Measurements from ENCODE around the gene GRPEL1. TPM values are rescaled to one million over a fixed set of nuclear protein-coding genes. Genes with fewer than 3 reads are reported as not detected.

GRPEL1 gene
- total RNA-seq, 1 donor from 2014 or later: 55.8 TPM

DNA sequence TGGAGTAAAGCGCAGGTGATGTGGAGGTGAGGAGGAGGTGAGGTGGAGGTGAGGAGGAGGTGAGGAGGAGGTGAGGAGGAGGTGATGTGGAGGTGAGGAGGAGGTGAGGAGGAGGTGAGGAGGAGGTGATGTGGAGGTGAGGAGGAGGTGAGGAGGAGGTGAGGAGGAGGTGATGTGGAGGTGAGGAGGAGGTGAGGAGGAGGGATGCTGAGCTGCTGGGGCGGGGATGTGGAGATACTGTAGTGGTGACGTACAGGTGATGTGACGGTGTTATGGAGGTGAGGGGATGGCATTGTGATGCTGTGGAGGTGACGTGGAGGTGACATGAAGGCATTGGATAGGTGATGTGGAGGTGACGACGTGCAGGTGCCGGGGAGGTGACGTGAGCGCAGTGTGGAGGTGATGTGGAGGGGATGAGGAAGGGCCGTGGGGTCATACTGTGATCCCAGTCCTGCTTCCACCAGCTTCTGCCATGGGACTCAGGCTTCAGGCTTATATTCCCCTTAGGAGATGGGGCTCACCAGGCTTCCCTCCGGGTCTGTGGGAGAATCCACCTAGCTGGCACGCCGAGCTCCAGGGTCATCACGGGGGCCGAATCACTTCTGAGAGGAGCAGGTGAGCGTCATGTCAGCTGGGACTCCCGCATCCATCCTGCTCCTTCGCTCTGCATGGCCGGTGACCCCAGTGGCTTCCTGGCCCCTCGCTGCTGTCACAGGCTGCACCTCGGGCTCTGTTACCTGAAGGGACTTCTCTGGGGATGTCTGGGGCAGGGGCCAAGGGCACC lies 47.9 kb upstream of the GRPEL1 start:
- H3K4me1 Mint-ChIP-seq (ENCODE audit: low read depth, unreplicated experiment): no peaks in the 10 kb centered on the region

DNA sequence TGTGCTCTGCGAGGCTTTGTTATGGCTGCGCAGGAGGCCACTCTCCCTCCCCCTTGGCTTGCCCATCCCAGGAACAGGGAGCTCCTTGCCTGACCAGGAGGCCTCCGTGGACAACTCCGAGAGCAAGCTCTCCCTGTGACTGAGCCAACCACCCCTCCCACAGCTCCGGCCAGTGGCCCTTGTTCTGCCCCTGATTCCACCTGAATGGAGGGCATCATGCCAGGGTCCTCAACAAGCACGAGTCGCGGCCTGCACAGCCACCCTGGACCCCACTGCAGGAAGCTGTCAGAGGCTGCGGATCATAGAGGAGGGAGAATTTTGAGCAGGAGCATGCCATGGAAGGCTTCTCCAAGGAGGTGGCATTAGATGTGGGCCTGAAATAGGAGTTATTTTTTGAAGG lies 44.8 kb upstream of the GRPEL1 start:
- Mint-ChIP-seq H3K4me3 (ENCODE audit: unreplicated experiment) (no peak overlapping the region), H3K9me3 (ENCODE audit: unreplicated experiment) (peaks cover 13% of the 10 kb centered on the region), H3K27ac (ENCODE audit: unreplicated experiment) (no peak overlapping the region), H3K36me3 (ENCODE audit: low read depth, unreplicated experiment) (no peaks in the 10 kb centered on the region), H3K27me3 (ENCODE audit: low read depth, unreplicated experiment) (peaks cover 28% of the 10 kb centered on the region), H3K4me1 (ENCODE audit: low read depth, unreplicated experiment) (no peaks in the 10 kb centered on the region)
- Histone ChIP-seq H4K20me1 (ENCODE audit: insufficient read depth, low read length) (no peaks in the 10 kb centered on the region), H2AFZ (ENCODE audit: low read depth, low read length) (no peak overlapping the region), H3K27me3 (ENCODE audit: insufficient read depth, low read length) (peaks cover 6% of the 10 kb centered on the region), H3K9me3 (ENCODE audit: insufficient read depth, low read depth, low read length) (no peaks in the 10 kb centered on the region), H3K9ac (ENCODE audit: low read length) (no peak overlapping the region), H3K27ac (ENCODE audit: low read depth, low read length) (no peak overlapping the region), H3K4me2 (ENCODE audit: low read length) (no peak overlapping the region), H3K4me3 (ENCODE audit: insufficient read depth, low read depth, low read length) (no peak overlapping the region), H3K4me1 (ENCODE audit: insufficient read depth, low read length) (no peaks in the 10 kb centered on the region), H3K36me3 (ENCODE audit: insufficient read depth, low read length) (no peaks in the 10 kb centered on the region), H3K79me2 (ENCODE audit: insufficient read depth, low read length) (no peaks in the 10 kb centered on the region)
- FAIRE-seq (no peak), DNase-seq (ENCODE audit: low read depth) (no peak)
- TF ChIP-seq EZH2 (IDR thresholded peaks at IDR 0.05; ENCODE audit: insufficient read depth, low read length): no peak
- TF ChIP-seq, protein P1, sequence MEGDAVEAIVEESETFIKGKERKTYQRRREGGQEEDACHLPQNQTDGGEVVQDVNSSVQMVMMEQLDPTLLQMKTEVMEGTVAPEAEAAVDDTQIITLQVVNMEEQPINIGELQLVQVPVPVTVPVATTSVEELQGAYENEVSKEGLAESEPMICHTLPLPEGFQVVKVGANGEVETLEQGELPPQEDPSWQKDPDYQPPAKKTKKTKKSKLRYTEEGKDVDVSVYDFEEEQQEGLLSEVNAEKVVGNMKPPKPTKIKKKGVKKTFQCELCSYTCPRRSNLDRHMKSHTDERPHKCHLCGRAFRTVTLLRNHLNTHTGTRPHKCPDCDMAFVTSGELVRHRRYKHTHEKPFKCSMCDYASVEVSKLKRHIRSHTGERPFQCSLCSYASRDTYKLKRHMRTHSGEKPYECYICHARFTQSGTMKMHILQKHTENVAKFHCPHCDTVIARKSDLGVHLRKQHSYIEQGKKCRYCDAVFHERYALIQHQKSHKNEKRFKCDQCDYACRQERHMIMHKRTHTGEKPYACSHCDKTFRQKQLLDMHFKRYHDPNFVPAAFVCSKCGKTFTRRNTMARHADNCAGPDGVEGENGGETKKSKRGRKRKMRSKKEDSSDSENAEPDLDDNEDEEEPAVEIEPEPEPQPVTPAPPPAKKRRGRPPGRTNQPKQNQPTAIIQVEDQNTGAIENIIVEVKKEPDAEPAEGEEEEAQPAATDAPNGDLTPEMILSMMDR (IDR thresholded peaks at IDR 0.05; ENCODE audit: insufficient read depth, low read depth, low read length): no peak

More for the DNA sequence above, 47.9 kb upstream of the GRPEL1 start:
- Histone ChIP-seq H4K20me1 (ENCODE audit: insufficient read depth, low read length) (no peaks in the 10 kb centered on the region), H3K79me2 (ENCODE audit: insufficient read depth, low read length) (no peaks in the 10 kb centered on the region), H3K9me3 (ENCODE audit: insufficient read depth, low read depth, low read length) (peaks cover 7% of the 10 kb centered on the region), H3K4me3 (ENCODE audit: insufficient read depth, low read depth, low read length) (no peak overlapping the region), H3K4me1 (ENCODE audit: insufficient read depth, low read length) (no peaks in the 10 kb centered on the region), H3K4me2 (ENCODE audit: low read length) (no peak overlapping the region), H3K36me3 (ENCODE audit: insufficient read depth, low read length) (no peaks in the 10 kb centered on the region), H2AFZ (ENCODE audit: low read depth, low read length) (no peak overlapping the region), H3K27me3 (ENCODE audit: insufficient read depth, low read length) (peaks cover 14% of the 10 kb centered on the region), H3K9ac (ENCODE audit: low read length) (no peak overlapping the region), H3K27ac (ENCODE audit: low read depth, low read length) (no peak overlapping the region)
- no peak for FAIRE-seq
- Mint-ChIP-seq H3K4me3 (ENCODE audit: unreplicated experiment) (no peak overlapping the region), H3K27ac (ENCODE audit: unreplicated experiment) (peak overlapping the region; percentile 28), H3K9me3 (ENCODE audit: unreplicated experiment) (peaks cover 16% of the 10 kb centered on the region), H3K36me3 (ENCODE audit: low read depth, unreplicated experiment) (no peaks in the 10 kb centered on the region), H3K27me3 (ENCODE audit: low read depth, unreplicated experiment) (peaks cover 45% of the 10 kb centered on the region)
- no peak for TF ChIP-seq EZH2 (IDR thresholded peaks at IDR 0.05; ENCODE audit: insufficient read depth, low read length)
- TF ChIP-seq, protein P1 (IDR thresholded peaks at IDR 0.05; ENCODE audit: insufficient read depth, low read depth, low read length): no peak
- DNase-seq (ENCODE audit: low read depth): no peak

DNA sequence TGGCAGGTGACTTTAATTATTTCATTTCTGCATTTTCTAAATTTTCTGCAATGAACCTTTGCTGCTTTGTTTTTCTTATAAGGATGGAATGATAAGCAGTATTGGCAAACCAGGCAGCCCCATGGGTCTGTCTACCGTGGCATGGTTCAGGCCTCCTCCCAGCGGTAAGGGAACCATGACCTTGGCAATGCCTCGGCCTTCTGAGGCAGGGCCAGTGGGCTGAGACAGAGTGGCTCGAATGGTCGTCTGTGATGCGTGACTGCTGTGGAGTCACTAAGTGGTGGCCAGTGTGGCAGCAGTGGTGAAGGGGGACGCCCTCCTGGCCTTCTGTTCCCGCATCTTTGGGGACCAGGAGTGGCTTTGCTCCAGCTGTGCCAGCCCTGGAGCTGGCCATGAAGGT lies 43.6 kb upstream of the GRPEL1 start:
- H3K27ac ChIP-seq (ENCODE audit: low read depth, low read length): no peak overlapping the region
- H3K9me3 ChIP-seq (ENCODE audit: insufficient read depth, low read depth, low read length): no peaks in the 10 kb centered on the region
- no peak overlapping the region for H3K4me2 ChIP-seq (ENCODE audit: low read length)
- Mint-ChIP-seq H3K27ac (ENCODE audit: unreplicated experiment) (no peak overlapping the region), H3K36me3 (ENCODE audit: low read depth, unreplicated experiment) (no peaks in the 10 kb centered on the region), H3K4me1 (ENCODE audit: low read depth, unreplicated experiment) (no peaks in the 10 kb centered on the region), H3K9me3 (ENCODE audit: unreplicated experiment) (peaks cover 6% of the 10 kb centered on the region), H3K27me3 (ENCODE audit: low read depth, unreplicated experiment) (peaks cover 24% of the 10 kb centered on the region), H3K4me3 (ENCODE audit: unreplicated experiment) (no peak overlapping the region)
- no peak overlapping the region for H3K9ac ChIP-seq (ENCODE audit: low read length)
- TF ChIP-seq, protein P1 (IDR thresholded peaks at IDR 0.05; ENCODE audit: insufficient read depth, low read depth, low read length): no peak
- TF ChIP-seq EZH2 (IDR thresholded peaks at IDR 0.05; ENCODE audit: insufficient read depth, low read length): no peak
- H4K20me1 ChIP-seq (ENCODE audit: insufficient read depth, low read length): no peaks in the 10 kb centered on the region
- H3K79me2 ChIP-seq (ENCODE audit: insufficient read depth, low read length): no peaks in the 10 kb centered on the region
- no peak overlapping the region for H2AFZ ChIP-seq (ENCODE audit: low read depth, low read length)
- FAIRE-seq (no peak), DNase-seq (ENCODE audit: low read depth) (no peak)
- H3K27me3 ChIP-seq (ENCODE audit: insufficient read depth, low read length): peaks cover 3% of the 10 kb centered on the region
- no peaks in the 10 kb centered on the region for H3K4me1 ChIP-seq (ENCODE audit: insufficient read depth, low read length)
- H3K4me3 ChIP-seq (ENCODE audit: insufficient read depth, low read depth, low read length): no peak overlapping the region
- no peaks in the 10 kb centered on the region for H3K36me3 ChIP-seq (ENCODE audit: insufficient read depth, low read length)
